B cell (primary cell): Measurements from ENCODE around the gene CENPP. TPM values are rescaled to one million over a fixed set of nuclear protein-coding genes. Genes with fewer than 3 reads are reported as not detected.

Source experiments
- ATAC-seq: fragments of 200-7000 bp; cut with Tn5 transposase; one replicate; pipeline ENCODE4 v1.10.0; 2021; ENCODE audit warnings: low read depth, mild to moderate bottlenecking, moderate number of reproducible peaks, moderate library complexity
- CTCF ChIA-PET: fragments of 350-600 bp; sonication (Branson Sonifier 250); formaldehyde crosslinking; loops from one replicate; lab custom pipeline; 2021; ENCODE audit warnings: antibody characterized with exemption, inconsistent platforms; lab: Charles Lee
- POLR2A ChIA-PET: fragments of 350-600 bp; sonication (Branson Sonifier 250); formaldehyde crosslinking; loops from one replicate; lab custom pipeline; 2021; ENCODE audit warnings: antibody characterized with exemption; lab: Charles Lee
- DNase-seq: peaks from one replicate; pipeline ENCODE4 v3.0.0; 2013
- H2AFZ ChIP-seq: 2 replicates; pipeline ENCODE4 v1.6.1; 2012; ENCODE audit warnings: mild to moderate bottlenecking, low read depth, low read length; ENCODE audit not compliant: insufficient read depth, poor library complexity, severe bottlenecking
- H3K27ac ChIP-seq, 2 donors: 1 replicate in 1 of 2; 2 replicates in 1 of 2; pipeline ENCODE4 v1.5.1; 2012 to 2013; ENCODE audit warnings: low read length in 2 of 2, mild to moderate bottlenecking in 2 of 2, moderate library complexity in 1 of 2
- H3K27me3 ChIP-seq, 4 experiments: fragments of 200-600 bp in 1 of 4; sonication (generic) in 1 of 4; replicated peaks in 1 of 4; 1 replicate in 2 of 4; 2 replicates in 2 of 4; pipeline versions ENCODE4 v1.6.1 to v1.7.0; 2013 to 2016; ENCODE audit warnings: low read length in 3 of 4, mild to moderate bottlenecking in 2 of 4, mixed read lengths in 1 of 4, moderate library complexity in 1 of 4; ENCODE audit not compliant: insufficient read depth in 4 of 4, control insufficient read depth in 3 of 4; ENCODE audit errors: control extremely low read depth in 1 of 4
- H3K36me3 ChIP-seq, 2 experiments: replicated peaks in 1 of 2; 1 replicate in 1 of 2; 2 replicates in 1 of 2; pipeline versions ENCODE4 v1.6.1 to v1.7.1; 2013; ENCODE audit warnings: low read length in 1 of 2; ENCODE audit not compliant: insufficient read depth in 2 of 2, control insufficient read depth in 1 of 2; ENCODE audit errors: control extremely low read depth in 1 of 2, extremely low read depth in 1 of 2
- H3K4me1 ChIP-seq, 2 donors: fragments of 200-600 bp in 1 of 2; sonication (generic) in 1 of 2; 1 replicate in 1 of 2; 2 replicates in 1 of 2; pipeline versions ENCODE4 v1.5.1 to v1.6.1; 2013 to 2017; ENCODE audit warnings: low read length in 2 of 2; ENCODE audit not compliant: control insufficient read depth in 2 of 2, insufficient read depth in 2 of 2
- H3K4me2 ChIP-seq: replicated peaks from 2 replicates; pipeline ENCODE3; 2012; ENCODE audit warnings: mild to moderate bottlenecking, low read depth, low read length; ENCODE audit not compliant: poor library complexity, severe bottlenecking
- H3K4me3 ChIP-seq, 5 experiments: fragments of 200-600 bp in 1 of 5; sonication (generic) in 1 of 5; 1 replicate in 3 of 5; 2 replicates in 2 of 5; pipeline versions ENCODE4 v1.5.1 to v1.7.0; 2011 to 2016; ENCODE audit warnings: low read length in 4 of 5, mild to moderate bottlenecking in 4 of 5, low read depth in 2 of 5, control low read depth in 1 of 5, moderate library complexity in 1 of 5; ENCODE audit not compliant: insufficient read depth in 1 of 5; ENCODE audit errors: control extremely low read depth in 1 of 5, extremely low read depth in 1 of 5
- H3K79me2 ChIP-seq: fragments of 200-600 bp; sonication (generic); one replicate; pipeline ENCODE4 v1.6.0; 2016; ENCODE audit warnings: low read length; ENCODE audit not compliant: control insufficient read depth, insufficient read depth
- H3K9ac ChIP-seq: fragments of 200-600 bp; sonication (generic); 2 replicates; pipeline ENCODE4 v1.6.1; 2017; ENCODE audit warnings: mild to moderate bottlenecking, low read length, moderate library complexity
- H3K9me3 ChIP-seq, 3 donors: one replicate each; pipeline versions ENCODE4 v1.6.1 to v1.7.1; 2013; ENCODE audit warnings: low read length in 2 of 3; ENCODE audit not compliant: control insufficient read depth in 2 of 3, insufficient read depth in 1 of 3; ENCODE audit errors: control extremely low read depth in 1 of 3
- H4K20me1 ChIP-seq: 2 replicates; pipeline ENCODE4 v1.6.0; 2012; ENCODE audit warnings: mild to moderate bottlenecking, low read length; ENCODE audit not compliant: insufficient read depth, control insufficient read depth, poor library complexity, severe bottlenecking
- H3K27ac Mint-ChIP-seq: one replicate; pipeline ENCODE4 v1.8.0; 2021; ENCODE audit warnings: mixed read lengths
- H3K27me3 Mint-ChIP-seq: one replicate; pipeline ENCODE4 v1.8.0; 2021; ENCODE audit warnings: mixed read lengths
- H3K4me1 Mint-ChIP-seq: one replicate; pipeline ENCODE4 v1.8.0; 2021; ENCODE audit warnings: mixed read lengths
- H3K4me3 Mint-ChIP-seq: one replicate; pipeline ENCODE4 v1.8.0; 2021; ENCODE audit warnings: mixed read lengths
- H3K9me3 Mint-ChIP-seq: one replicate; pipeline ENCODE4 v1.8.0; 2022; ENCODE audit warnings: mixed read lengths; ENCODE audit not compliant: insufficient read depth
- CTCF ChIP-seq: fragments of 200-600 bp; IDR thresholded peaks from one replicate; pipeline ENCODE4 v1.8.0; 2022; ENCODE audit warnings: antibody characterized with exemption, mild to moderate bottlenecking
- EZH2 ChIP-seq: IDR thresholded peaks from 2 replicates; pipeline ENCODE4 v1.6.1; 2012; ENCODE audit warnings: borderline replicate concordance, low read depth, mild to moderate bottlenecking, moderate library complexity, low read length; ENCODE audit not compliant: insufficient read depth, poor library complexity, severe bottlenecking
- WGBS: methylation state at CpG from one replicate; pipeline ENCODE4 v1.1.5; 2013; ENCODE audit warnings: missing lambda C conversion rate; ENCODE audit not compliant: insufficient coverage; 5-methylcytosine and 5-hydroxymethylcytosine counted together
- intact Hi-C: fragments of 100-400 bp; cut with micrococcal nuclease; formaldehyde crosslinking; loops from one replicate; pipeline ENCODE4 v1.10.0; 2022
- polyA plus RNA-seq: library from polyadenylated mRNA; depleted of rRNA; stranded (reverse); fragments of >200 nt; gene quantifications from 2 replicates; pipeline ENCODE4 v1.2.3, GENCODE V29; 2012
- total RNA-seq, 2 donors: library from RNA; stranded (reverse); fragments of 120-200 nt in 1 of 2; gene quantifications; 1 replicate in 1 of 2; 2 replicates in 1 of 2; pipeline versions ENCODE4 v1.2.3 to v1.2.4, GENCODE V29; 2013 to 2022

The CENPP gene
- total and polyA plus RNA-seq, 2 donors (not counting 1 experiment from before 2014, with no cell fraction given), result 1.4 to 6.2 TPM

GRCh38 chr9:92468206-92468605 lies 142.5 kb downstream of the CENPP start:
- no peaks in the 10 kb centered on the region for H3K27me3 ChIP-seq
- no peaks in the 10 kb centered on the region for H3K9me3 ChIP-seq
- no peak overlapping the region for H3K27ac ChIP-seq
- H4K20me1 ChIP-seq, result no peaks in the 10 kb centered on the region
- Mint-ChIP-seq H3K4me3 (no peak overlapping the region), H3K9me3 (no peaks in the 10 kb centered on the region), H3K27ac (no peak overlapping the region), H3K4me1 (no peaks in the 10 kb centered on the region), H3K27me3 (no peaks in the 10 kb centered on the region)
- H3K4me3 ChIP-seq, result no peak overlapping the region
- ChIA-PET CTCF (no interaction called here), POLR2A (no interaction called here)
- H3K9ac ChIP-seq, result no peak overlapping the region
- ATAC-seq (no peak), DNase-seq (no peak)
- WGBS, result no CpG with 5 or more reads among the region's 2 CpGs
- no peaks in the 10 kb centered on the region for H3K36me3 ChIP-seq
- no peaks in the 10 kb centered on the region for H3K4me1 ChIP-seq
- H2AFZ ChIP-seq, result no peak overlapping the region
- H3K4me2 ChIP-seq, result no peak overlapping the region
- intact Hi-C loops, result no loop called here
- no peaks in the 10 kb centered on the region for H3K79me2 ChIP-seq
- TF ChIP-seq EZH2 (no peak), CTCF (no peak)

- Mint-ChIP-seq H3K9me3 (no peaks in the 10 kb centered on the region), H3K27me3 (no peaks in the 10 kb centered on the region), H3K4me1 (no peaks in the 10 kb centered on the region), H3K4me3 (no peak overlapping the region), H3K27ac (no peak overlapping the region)
- intact Hi-C loops, result no loop called here
- no peaks in the 10 kb centered on the region for H4K20me1 ChIP-seq
- H3K9ac ChIP-seq, result no peak overlapping the region
- H2AFZ ChIP-seq, result no peak overlapping the region
- no peaks in the 10 kb centered on the region for H3K27me3 ChIP-seq
- CTCF ChIA-PET, result no interaction called here
- TF ChIP-seq CTCF (no peak), EZH2 (no peak)
- H3K79me2 ChIP-seq, result no peaks in the 10 kb centered on the region
- H3K9me3 ChIP-seq, result no peaks in the 10 kb centered on the region
- WGBS, result no CpG with 5 or more reads among the region's 3 CpGs
- POLR2A ChIA-PET, result no interaction called here
- no peak overlapping the region for H3K4me3 ChIP-seq
- no peak for ATAC-seq
- no peak for DNase-seq
- H3K4me1 ChIP-seq, result no peaks in the 10 kb centered on the region
- H3K27ac ChIP-seq, result no peak overlapping the region
- no peaks in the 10 kb centered on the region for H3K36me3 ChIP-seq
- H3K4me2 ChIP-seq, result no peak overlapping the region
Measured at GRCh38 chr9:92474587-92474986, 148.8 kb downstream of the CENPP start.
